Uterus (tissue), 4 donors: ENCODE results near the gene METTL3. TPM values are rescaled to one million over a fixed set of nuclear protein-coding genes. Genes with fewer than 3 reads are reported as not detected.

Experiments
- DNase-seq, 2 donors: peaks; one replicate each; pipeline ENCODE4 v3.0.0-alpha.2; 2019 to 2020
- H3K27ac ChIP-seq, 2 donors: fragments of 200-600 bp; sonication (generic); 1 replicate in 1 of 2; 2 replicates in 1 of 2; pipeline ENCODE4 v1.5.1; 2016 to 2018
- H3K27me3 ChIP-seq, 2 donors: fragments of 200-600 bp; sonication (generic); one replicate each; pipeline ENCODE4 v1.5.1; 2018 to 2019; ENCODE audit warnings: control low read depth in 1 of 2
- H3K36me3 ChIP-seq, 2 donors: fragments of 200-600 bp; sonication (generic); one replicate each; pipeline ENCODE4 v1.5.1; 2019; ENCODE audit warnings: control low read depth in 1 of 2
- H3K4me1 ChIP-seq, 2 donors: fragments of 200-600 bp; sonication (generic); one replicate each; pipeline ENCODE4 v1.5.1; 2018 to 2019; ENCODE audit warnings: control low read depth in 1 of 2
- H3K4me3 ChIP-seq, 2 donors: fragments of 200-600 bp; sonication (generic); 1 replicate in 1 of 2; 2 replicates in 1 of 2; pipeline ENCODE4 v1.5.1; 2018 to 2019; ENCODE audit warnings: mild to moderate bottlenecking in 1 of 2
- H3K9me3 ChIP-seq, 2 donors: fragments of 200-600 bp; sonication (generic); one replicate each; pipeline ENCODE4 v1.5.1; 2019; ENCODE audit warnings: control low read depth in 1 of 2
- POLR2A ChIP-seq, 2 donors: fragments of 450-650 bp; IDR thresholded peaks; one replicate each; pipeline ENCODE4 v1.6.1; 2016; ENCODE audit warnings: antibody characterized with exemption in 2 of 2, mild to moderate bottlenecking in 1 of 2, moderate library complexity in 1 of 2
- intact Hi-C: fragments of 100-400 bp; cut with DNase I; formaldehyde crosslinking; loops from one replicate; pipeline ENCODE4 v1.15.1; 2023; ENCODE audit warnings: low total_unique reads
- total RNA-seq, 4 donors: library from RNA; depleted of rRNA in 3 of 4; stranded (reverse); fragments of >200 nt in 3 of 4; gene quantifications; one replicate each; pipeline versions ENCODE4 v1.1.0 to v1.2.4, GENCODE V29; 2014 to 2023
- TF ChIP-seq, protein P1 (sequence below), 4 experiments: fragments of 200-600 bp in 2 of 4; fragments of 450-650 bp in 2 of 4; sonication (generic) in 2 of 4; IDR thresholded peaks; one replicate each; pipeline ENCODE4 v1.5.1; 2016 to 2019; ENCODE audit warnings: antibody characterized with exemption in 4 of 4, mild to moderate bottlenecking in 2 of 4, moderate library complexity in 1 of 4
- donor health status: DM: yes; HTN: yes; CAD: no.

Gene METTL3
- total RNA-seq, 4 donors from 2014 or later: 47.4 to 101 (median 57.7) TPM

DNA sequence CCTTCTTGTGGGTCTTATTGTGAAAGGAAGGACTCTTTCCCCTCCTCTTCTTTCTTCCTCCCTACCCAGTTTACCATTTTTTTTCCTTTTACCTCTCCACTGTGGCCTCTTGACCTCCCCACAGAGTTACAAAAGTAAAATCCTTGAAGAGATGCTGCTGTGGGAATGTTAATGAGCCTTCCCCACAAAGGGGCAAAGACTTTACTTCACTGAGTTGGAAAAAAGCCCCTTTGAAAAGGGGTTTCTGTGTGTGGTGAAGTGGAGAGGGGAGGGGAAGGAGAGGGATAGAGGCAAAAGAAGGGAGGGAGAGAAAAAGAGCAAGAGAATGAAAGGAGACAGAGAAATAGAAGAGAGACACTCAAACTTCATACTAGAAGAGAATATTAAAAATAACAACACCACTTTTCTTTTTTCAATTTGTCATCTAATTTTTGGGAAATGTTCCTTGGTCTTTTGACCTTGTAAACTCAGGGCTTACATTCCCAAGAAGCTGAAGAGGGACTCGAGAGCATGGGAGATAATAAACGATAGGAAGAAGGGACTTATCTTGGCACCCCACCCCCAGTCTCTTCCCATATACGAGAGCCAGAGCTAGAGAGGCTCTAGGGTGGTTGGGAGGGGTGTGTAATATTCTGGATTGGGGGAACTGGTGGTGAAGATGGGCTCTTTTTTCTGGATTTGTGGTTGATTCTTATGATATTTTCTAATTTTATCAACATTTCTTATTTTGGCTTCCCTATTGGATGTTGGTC lies 28.2 kb upstream of the METTL3 start:
- no peaks in the 10 kb centered on the region for H3K36me3 ChIP-seq
- no peaks in the 10 kb centered on the region for H3K27me3 ChIP-seq
- H3K27ac ChIP-seq: no peak overlapping the region
- H3K4me1 ChIP-seq: no peaks in the 10 kb centered on the region
- no peak overlapping the region for H3K4me3 ChIP-seq
- DNase-seq: no peak
- H3K9me3 ChIP-seq: no peaks in the 10 kb centered on the region
- intact Hi-C loops: no loop called here
- TF ChIP-seq, protein P1, sequence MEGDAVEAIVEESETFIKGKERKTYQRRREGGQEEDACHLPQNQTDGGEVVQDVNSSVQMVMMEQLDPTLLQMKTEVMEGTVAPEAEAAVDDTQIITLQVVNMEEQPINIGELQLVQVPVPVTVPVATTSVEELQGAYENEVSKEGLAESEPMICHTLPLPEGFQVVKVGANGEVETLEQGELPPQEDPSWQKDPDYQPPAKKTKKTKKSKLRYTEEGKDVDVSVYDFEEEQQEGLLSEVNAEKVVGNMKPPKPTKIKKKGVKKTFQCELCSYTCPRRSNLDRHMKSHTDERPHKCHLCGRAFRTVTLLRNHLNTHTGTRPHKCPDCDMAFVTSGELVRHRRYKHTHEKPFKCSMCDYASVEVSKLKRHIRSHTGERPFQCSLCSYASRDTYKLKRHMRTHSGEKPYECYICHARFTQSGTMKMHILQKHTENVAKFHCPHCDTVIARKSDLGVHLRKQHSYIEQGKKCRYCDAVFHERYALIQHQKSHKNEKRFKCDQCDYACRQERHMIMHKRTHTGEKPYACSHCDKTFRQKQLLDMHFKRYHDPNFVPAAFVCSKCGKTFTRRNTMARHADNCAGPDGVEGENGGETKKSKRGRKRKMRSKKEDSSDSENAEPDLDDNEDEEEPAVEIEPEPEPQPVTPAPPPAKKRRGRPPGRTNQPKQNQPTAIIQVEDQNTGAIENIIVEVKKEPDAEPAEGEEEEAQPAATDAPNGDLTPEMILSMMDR (IDR thresholded peaks at IDR 0.05): no peak
- TF ChIP-seq POLR2A (IDR thresholded peaks at IDR 0.05): no peak

DNA sequence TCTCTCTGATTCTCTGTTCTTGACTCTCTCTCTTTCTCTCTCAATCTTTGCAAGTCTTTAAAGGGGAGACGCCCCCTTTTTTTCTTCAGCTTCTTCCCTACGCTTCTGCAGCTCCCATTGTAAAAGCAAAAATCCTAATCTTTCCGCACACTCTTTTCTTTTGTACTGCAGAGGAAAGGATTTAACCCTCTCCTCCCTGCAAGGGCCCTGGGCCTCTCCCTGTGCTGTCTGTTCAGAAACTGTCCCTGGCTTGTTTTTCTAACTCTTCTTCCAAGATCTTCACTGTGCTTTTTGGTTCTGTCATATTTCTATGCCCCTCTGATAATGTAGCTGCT lies 25.9 kb upstream of the METTL3 start:
- Histone ChIP-seq H3K9me3 (no peaks in the 10 kb centered on the region), H3K27ac (no peak overlapping the region), H3K36me3 (no peaks in the 10 kb centered on the region), H3K4me1 (no peaks in the 10 kb centered on the region), H3K27me3 (no peaks in the 10 kb centered on the region), H3K4me3 (peak overlapping the region in 1 of 2 donors; percentile 35)
- intact Hi-C loops: no loop called here
- no peak for DNase-seq
- TF ChIP-seq, protein P1 (IDR thresholded peaks at IDR 0.05): no peak
- TF ChIP-seq POLR2A (IDR thresholded peaks at IDR 0.05): no peak

DNA sequence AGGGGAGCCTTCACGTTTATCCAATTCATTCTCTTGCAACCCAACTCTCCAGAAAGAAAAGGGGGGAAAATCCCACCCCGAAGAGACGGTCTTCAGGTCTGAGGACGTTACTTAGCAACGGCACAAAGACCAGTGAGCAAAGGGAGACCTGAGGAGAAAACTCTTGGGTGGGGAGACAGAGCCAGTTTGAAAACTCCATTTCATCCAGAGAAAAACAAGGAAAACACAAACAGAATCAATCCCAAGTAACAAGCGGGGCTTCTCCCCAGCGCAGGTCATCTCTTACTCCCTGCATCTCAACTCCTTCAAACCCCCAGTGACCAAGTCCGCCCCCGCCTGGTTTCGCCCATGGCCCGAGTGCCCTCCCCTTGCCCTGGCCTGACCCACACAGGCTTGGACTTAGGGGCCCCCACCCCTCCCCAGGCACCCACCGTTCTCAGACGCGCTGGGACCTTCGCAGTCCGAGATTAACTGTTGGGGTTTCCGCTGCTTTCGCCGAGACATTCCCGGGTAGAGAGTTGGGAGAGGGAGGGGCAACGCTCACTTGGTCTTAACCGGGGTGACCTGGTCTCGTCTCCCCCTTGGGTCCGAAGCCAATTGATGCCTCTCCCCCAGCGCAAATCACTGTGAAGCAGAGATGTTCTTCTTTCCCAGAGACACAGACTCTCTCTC lies 25.4 kb upstream of the METTL3 start:
- H3K27me3 ChIP-seq: no peaks in the 10 kb centered on the region

DNA sequence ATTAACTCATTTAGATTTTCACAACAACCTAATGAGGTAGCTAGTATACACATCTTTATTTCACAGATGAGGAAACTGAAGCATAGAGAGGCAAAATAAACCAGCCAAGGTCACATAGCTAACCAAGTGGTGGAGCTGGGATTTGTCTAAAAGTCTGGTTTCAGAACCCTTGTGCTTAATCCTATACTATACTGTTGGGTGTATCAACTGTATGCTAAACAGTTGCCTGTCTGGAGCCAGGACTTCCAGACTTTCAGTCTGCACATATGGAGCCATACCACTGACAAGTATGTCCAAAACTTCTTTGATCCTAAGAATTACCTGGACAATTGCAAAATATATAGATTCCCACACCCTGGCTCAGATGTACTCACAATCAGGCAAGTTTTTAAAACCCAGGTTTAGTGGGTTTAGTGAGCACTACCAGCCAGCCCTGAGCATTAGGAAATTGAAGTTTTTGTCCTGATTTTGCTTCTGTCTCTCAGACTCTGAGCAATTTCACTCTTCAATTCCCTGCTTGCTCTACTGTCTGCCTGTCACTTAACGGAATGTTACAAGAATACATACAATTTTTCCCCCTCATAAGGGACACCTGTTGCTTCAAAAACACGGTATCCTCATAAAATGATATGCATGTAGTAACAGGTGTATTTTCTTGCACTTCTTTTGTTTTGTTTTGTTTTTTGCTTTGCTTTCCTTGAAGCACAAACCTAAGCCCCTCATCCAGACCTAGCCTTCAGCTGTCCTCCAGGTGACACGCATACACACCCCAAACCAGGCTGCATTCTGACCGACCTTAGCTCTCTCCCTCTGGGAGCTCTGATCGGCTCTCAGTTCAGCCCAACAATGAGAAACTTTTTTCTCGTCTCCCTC lies 24.6 kb upstream of the METTL3 start:
- H3K27me3 ChIP-seq: no peaks in the 10 kb centered on the region
- H3K4me3 ChIP-seq: peak overlapping the region; percentile 0 to 35
- intact Hi-C loops: no loop called here
- no peaks in the 10 kb centered on the region for H3K9me3 ChIP-seq
- H3K27ac ChIP-seq: no peak overlapping the region
- H3K4me1 ChIP-seq: no peaks in the 10 kb centered on the region
- TF ChIP-seq POLR2A (IDR thresholded peaks at IDR 0.05): no peak
- TF ChIP-seq, protein P1 (IDR thresholded peaks at IDR 0.05): no peak
- no peaks in the 10 kb centered on the region for H3K36me3 ChIP-seq
- no peak for DNase-seq

More for the DNA sequence above, 25.4 kb upstream of the METTL3 start:
- Histone ChIP-seq H3K9me3 (no peaks in the 10 kb centered on the region), H3K4me3 (peak overlapping the region; percentile 0 to 35), H3K27ac (no peak overlapping the region), H3K36me3 (no peaks in the 10 kb centered on the region), H3K4me1 (no peaks in the 10 kb centered on the region)
- intact Hi-C loops: no loop called here
- no peak for DNase-seq
- TF ChIP-seq, protein P1 (IDR thresholded peaks at IDR 0.05): no peak
- TF ChIP-seq POLR2A (IDR thresholded peaks at IDR 0.05): no peak
